Colonic mucosa (tissue), 4 donors: ENCODE measurements around the gene DAGLA. TPM values are rescaled to one million over a fixed set of nuclear protein-coding genes. Genes with fewer than 3 reads are reported as not detected.

ENCODE experiments used
- DNase-seq: peaks from one replicate; pipeline ENCODE4 v3.0.0-alpha.2; 2020
- H3K27ac ChIP-seq: fragments of 200-600 bp; one replicate; pipeline ENCODE4 v1.8.0; 2021
- H3K27me3 ChIP-seq: fragments of 200-600 bp; one replicate; pipeline ENCODE4 v1.8.0; 2021
- H3K36me3 ChIP-seq: fragments of 200-600 bp; one replicate; pipeline ENCODE4 v1.8.0; 2021
- H3K4me1 ChIP-seq: fragments of 200-600 bp; one replicate; pipeline ENCODE4 v1.8.0; 2021; ENCODE audit warnings: mild to moderate bottlenecking
- H3K4me3 ChIP-seq: fragments of 200-600 bp; one replicate; pipeline ENCODE4 v1.8.0; 2021
- H3K9ac ChIP-seq, 2 donors: one replicate each; pipeline ENCODE4 v1.7.0; 2013; ENCODE audit warnings: control low read depth in 2 of 2, low read depth in 2 of 2, low read length in 2 of 2
- H3K9me3 ChIP-seq: fragments of 200-600 bp; one replicate; pipeline ENCODE4 v1.8.0; 2021
- CTCF ChIP-seq: fragments of 200-600 bp; IDR thresholded peaks from one replicate; pipeline ENCODE4 v1.8.0; 2022; ENCODE audit warnings: antibody characterized with exemption, mild to moderate bottlenecking
- intact Hi-C: fragments of 100-400 bp; cut with DNase I; formaldehyde crosslinking; loops from one replicate; pipeline ENCODE4 v1.14.1; 2022
- total RNA-seq, 2 donors: library from RNA; stranded (reverse); fragmentation: NEBNext Ultra II Directional in 1 of 2; extraction: Animal tissue kit (Norgen Biotek cat#: 25700) in 1 of 2; gene quantifications; one replicate each; pipeline ENCODE4 v1.2.1, GENCODE V29; 2021
- donor health status: healthy.
- donor health status: DM: no; HTN: no; CAD: no.
- donor health status: DM: no; HTN: no; CAD: no.

DAGLA gene
- total RNA-seq, 2 donors from 2014 or later = 7.5 to 12.2 TPM

GRCh38 chr11:61782841-61783240 is 102.7 kb downstream of the DAGLA start:
- no peaks in the 10 kb centered on the region for H3K9me3 ChIP-seq
- H3K27me3 ChIP-seq = no peaks in the 10 kb centered on the region
- H3K27ac ChIP-seq = no peak overlapping the region
- no peak for TF ChIP-seq CTCF
- peaks cover 3% of the 10 kb centered on the region for H3K36me3 ChIP-seq
- H3K9ac ChIP-seq = no peak overlapping the region
- DNase-seq = no peak
- H3K4me3 ChIP-seq = no peak overlapping the region
- H3K4me1 ChIP-seq = no peaks in the 10 kb centered on the region
- intact Hi-C loops = no loop called here

GRCh38 chr11:61783717-61784505 is 103.7 kb downstream of the DAGLA start:
- intact Hi-C loops = no loop called here
- no peak overlapping the region for H3K4me3 ChIP-seq
- no peaks in the 10 kb centered on the region for H3K4me1 ChIP-seq
- H3K27me3 ChIP-seq = no peaks in the 10 kb centered on the region
- no peak overlapping the region for H3K9ac ChIP-seq
- no peak for DNase-seq
- TF ChIP-seq CTCF = no peak
- H3K27ac ChIP-seq = no peak overlapping the region
- peaks cover 3% of the 10 kb centered on the region for H3K36me3 ChIP-seq
- no peaks in the 10 kb centered on the region for H3K9me3 ChIP-seq

- TF ChIP-seq CTCF = no peak
- no peak for DNase-seq
- intact Hi-C loops = no loop called here
- no peaks in the 10 kb centered on the region for H3K27me3 ChIP-seq
- H3K9ac ChIP-seq = no peak overlapping the region
- no peak overlapping the region for H3K4me3 ChIP-seq
- no peak overlapping the region for H3K27ac ChIP-seq
- no peaks in the 10 kb centered on the region for H3K9me3 ChIP-seq
- peaks cover 3% of the 10 kb centered on the region for H3K36me3 ChIP-seq
- H3K4me1 ChIP-seq = no peaks in the 10 kb centered on the region
Observed at GRCh38 chr11:61784506-61784805, 104.3 kb downstream of the DAGLA start.

- intact Hi-C loops = no loop called here
- no peak overlapping the region for H3K27ac ChIP-seq
Observed at GRCh38 chr11:61785837-61786402, 105.7 kb downstream of the DAGLA start.

GRCh38 chr11:61787928-61788491 is 107.8 kb downstream of the DAGLA start:
- no peak overlapping the region for H3K27ac ChIP-seq
- no peak overlapping the region for H3K9ac ChIP-seq
- no peak overlapping the region for H3K4me3 ChIP-seq
- intact Hi-C loops = no loop called here
- H3K4me1 ChIP-seq = no peaks in the 10 kb centered on the region
- TF ChIP-seq CTCF = peak; percentile 17
- H3K9me3 ChIP-seq = no peaks in the 10 kb centered on the region
- H3K27me3 ChIP-seq = no peaks in the 10 kb centered on the region
- H3K36me3 ChIP-seq = peaks cover 3% of the 10 kb centered on the region
- peak; percentile 41 for DNase-seq

More at GRCh38 chr11:61785837-61786402, 105.7 kb downstream of the DAGLA start:
- Histone ChIP-seq H3K27me3 (no peaks in the 10 kb centered on the region), H3K36me3 (peaks cover 3% of the 10 kb centered on the region), H3K4me3 (no peak overlapping the region), H3K9me3 (no peaks in the 10 kb centered on the region), H3K4me1 (no peaks in the 10 kb centered on the region), H3K9ac (no peak overlapping the region)
- TF ChIP-seq CTCF = no peak
- DNase-seq = no peak
